Esophagus muscularis mucosa (tissue), 4 donors: ENCODE measurements around the gene TRIP13.

Source experiments
- EP300 ChIP-seq: sonication (generic); formaldehyde crosslinking; IDR thresholded peaks from one replicate; pipeline ENCODE4 v1.6.1; 2017; ENCODE audit warnings: antibody characterized with exemption
- POLR2A ChIP-seq: fragments of 450-650 bp; IDR thresholded peaks from one replicate; pipeline ENCODE4 v1.6.1; 2017; ENCODE audit warnings: antibody characterized with exemption, moderate library complexity, mild to moderate bottlenecking, low read depth
- POLR2AphosphoS5 ChIP-seq, 2 donors: sonication (generic); formaldehyde crosslinking; IDR thresholded peaks; one replicate each; pipeline ENCODE4 v1.6.1; 2017; ENCODE audit warnings: antibody characterized with exemption in 2 of 2
- TF ChIP-seq, protein P1 (sequence below), 3 experiments: fragments of 200-600 bp in 2 of 3; fragments of 450-650 bp in 1 of 3; sonication (generic) in 2 of 3; IDR thresholded peaks; one replicate each; pipeline ENCODE4 v1.5.1; 2017 to 2019; ENCODE audit warnings: antibody characterized with exemption in 3 of 3, mild to moderate bottlenecking in 2 of 3, moderate library complexity in 1 of 3

DNA sequence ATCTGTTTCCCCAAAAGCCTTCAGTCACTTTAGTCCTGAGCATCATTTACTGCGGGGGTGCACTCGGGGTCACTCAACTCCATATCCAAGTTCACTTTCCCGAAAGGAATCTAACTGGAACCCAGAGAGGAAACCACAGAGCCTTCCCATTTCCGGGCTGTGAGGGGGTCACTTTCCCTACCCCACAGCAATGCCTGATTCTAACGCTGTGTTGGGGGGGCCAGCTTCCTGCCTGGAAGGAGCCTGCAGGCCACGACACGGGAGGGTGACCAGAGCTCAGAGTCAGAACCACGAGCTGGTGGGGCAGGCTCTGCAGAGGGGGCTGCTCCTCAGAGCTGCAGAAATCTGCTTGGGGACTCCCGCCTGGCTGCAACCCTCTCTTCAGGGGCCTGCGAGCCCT, 20.4 kb upstream of the TRIP13 start:
- TF ChIP-seq, protein P1, sequence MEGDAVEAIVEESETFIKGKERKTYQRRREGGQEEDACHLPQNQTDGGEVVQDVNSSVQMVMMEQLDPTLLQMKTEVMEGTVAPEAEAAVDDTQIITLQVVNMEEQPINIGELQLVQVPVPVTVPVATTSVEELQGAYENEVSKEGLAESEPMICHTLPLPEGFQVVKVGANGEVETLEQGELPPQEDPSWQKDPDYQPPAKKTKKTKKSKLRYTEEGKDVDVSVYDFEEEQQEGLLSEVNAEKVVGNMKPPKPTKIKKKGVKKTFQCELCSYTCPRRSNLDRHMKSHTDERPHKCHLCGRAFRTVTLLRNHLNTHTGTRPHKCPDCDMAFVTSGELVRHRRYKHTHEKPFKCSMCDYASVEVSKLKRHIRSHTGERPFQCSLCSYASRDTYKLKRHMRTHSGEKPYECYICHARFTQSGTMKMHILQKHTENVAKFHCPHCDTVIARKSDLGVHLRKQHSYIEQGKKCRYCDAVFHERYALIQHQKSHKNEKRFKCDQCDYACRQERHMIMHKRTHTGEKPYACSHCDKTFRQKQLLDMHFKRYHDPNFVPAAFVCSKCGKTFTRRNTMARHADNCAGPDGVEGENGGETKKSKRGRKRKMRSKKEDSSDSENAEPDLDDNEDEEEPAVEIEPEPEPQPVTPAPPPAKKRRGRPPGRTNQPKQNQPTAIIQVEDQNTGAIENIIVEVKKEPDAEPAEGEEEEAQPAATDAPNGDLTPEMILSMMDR (IDR thresholded peaks at IDR 0.05), result no peak
- TF ChIP-seq EP300 (no peak), POLR2AphosphoS5 (IDR thresholded peaks at IDR 0.05) (no peak), POLR2A (no peak)
